Calu3 (cell line): ENCODE measurements around the gene GRID2. TPM values are rescaled to one million over a fixed set of nuclear protein-coding genes. Genes with fewer than 3 reads are reported as not detected.

Source experiments
- BruUV-seq: library from RNA; stranded (reverse); fragments of 400-500 nt; replicated peaks from 2 replicates; lab custom pipeline; 2021; lab: Mats Ljungman, UMichigan
- CTCF ChIA-PET: fragments of 300-600 bp; sonication (Branson Sonifier 250); formaldehyde crosslinking; loops from one replicate; lab custom pipeline; 2022; ENCODE audit warnings: antibody characterized with exemption; lab: Charles Lee
- DNase-seq: peaks from one replicate; pipeline ENCODE4 v3.0.0; 2022
- H3K27ac Mint-ChIP-seq: one replicate; pipeline ENCODE4 v1.8.0; 2022; ENCODE audit warnings: mixed read lengths; ENCODE audit not compliant: unreplicated experiment
- H3K27me3 Mint-ChIP-seq: one replicate; pipeline ENCODE4 v1.8.0; 2022; ENCODE audit warnings: mixed read lengths; ENCODE audit not compliant: unreplicated experiment
- H3K36me3 Mint-ChIP-seq: one replicate; pipeline ENCODE4 v1.8.0; 2022; ENCODE audit warnings: mild to moderate bottlenecking, moderate library complexity, mixed read lengths; ENCODE audit not compliant: insufficient read depth, unreplicated experiment
- H3K4me1 Mint-ChIP-seq: one replicate; pipeline ENCODE4 v1.8.0; 2022; ENCODE audit warnings: mild to moderate bottlenecking, low read depth, mixed read lengths; ENCODE audit not compliant: unreplicated experiment
- H3K4me3 Mint-ChIP-seq: one replicate; pipeline ENCODE4 v1.8.0; 2022; ENCODE audit warnings: mild to moderate bottlenecking, low read depth, moderate library complexity, mixed read lengths; ENCODE audit not compliant: unreplicated experiment
- H3K9me3 Mint-ChIP-seq: one replicate; pipeline ENCODE4 v1.8.0; 2022; ENCODE audit warnings: low read depth, mixed read lengths; ENCODE audit not compliant: unreplicated experiment
- intact Hi-C: fragments of 100-400 bp; cut with micrococcal nuclease; formaldehyde crosslinking; loops from one replicate; pipeline ENCODE4 v1.10.0; 2022; ENCODE audit not compliant: unreplicated experiment
- total RNA-seq: library from RNA; stranded (reverse); gene quantifications from 2 replicates; pipeline ENCODE4 v1.2.3, GENCODE V29; 2022
- TF ChIP-seq, protein P1 (sequence below): fragments of 200-600 bp; IDR thresholded peaks from one replicate; pipeline ENCODE4 v1.8.0; 2022; ENCODE audit warnings: antibody characterized with exemption; ENCODE audit not compliant: unreplicated experiment

GRID2 gene
- total RNA-seq, 1 experiment from 2014 or later, result not detected

DNA sequence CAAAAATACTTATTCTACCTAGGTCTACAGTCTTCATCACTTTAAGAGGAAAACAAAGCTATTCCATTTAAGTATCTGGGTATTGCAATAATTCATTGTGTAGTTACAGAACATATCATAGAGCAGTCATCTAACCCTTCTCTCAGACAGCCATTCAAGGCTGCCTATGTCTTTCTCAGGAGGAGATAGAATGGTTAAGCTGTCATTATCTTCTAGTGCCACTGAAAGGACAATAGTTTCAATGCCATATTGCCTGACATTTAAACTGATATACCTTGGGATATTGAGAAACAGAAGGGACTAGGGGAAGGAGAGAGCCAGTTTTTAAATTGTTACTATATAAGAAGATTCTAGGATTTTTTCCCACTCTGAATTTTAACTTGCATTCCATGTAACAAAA is 527.0 kb downstream of the GRID2 start:
- Mint-ChIP-seq H3K4me1 (no peaks in the 10 kb centered on the region), H3K9me3 (no peaks in the 10 kb centered on the region), H3K27ac (no peak overlapping the region), H3K27me3 (no peaks in the 10 kb centered on the region), H3K36me3 (no peaks in the 10 kb centered on the region), H3K4me3 (no peak overlapping the region)
- no peak for DNase-seq
- CTCF ChIA-PET, result interaction anchor here (0.7 kb wide), 1 partner anchor 1457 kb away, joined by 4 read pairs; no protein-coding TSS in a partner anchor
- intact Hi-C loops, result no loop called here
- no TSS peak for BruUV-seq
- TF ChIP-seq, protein P1, sequence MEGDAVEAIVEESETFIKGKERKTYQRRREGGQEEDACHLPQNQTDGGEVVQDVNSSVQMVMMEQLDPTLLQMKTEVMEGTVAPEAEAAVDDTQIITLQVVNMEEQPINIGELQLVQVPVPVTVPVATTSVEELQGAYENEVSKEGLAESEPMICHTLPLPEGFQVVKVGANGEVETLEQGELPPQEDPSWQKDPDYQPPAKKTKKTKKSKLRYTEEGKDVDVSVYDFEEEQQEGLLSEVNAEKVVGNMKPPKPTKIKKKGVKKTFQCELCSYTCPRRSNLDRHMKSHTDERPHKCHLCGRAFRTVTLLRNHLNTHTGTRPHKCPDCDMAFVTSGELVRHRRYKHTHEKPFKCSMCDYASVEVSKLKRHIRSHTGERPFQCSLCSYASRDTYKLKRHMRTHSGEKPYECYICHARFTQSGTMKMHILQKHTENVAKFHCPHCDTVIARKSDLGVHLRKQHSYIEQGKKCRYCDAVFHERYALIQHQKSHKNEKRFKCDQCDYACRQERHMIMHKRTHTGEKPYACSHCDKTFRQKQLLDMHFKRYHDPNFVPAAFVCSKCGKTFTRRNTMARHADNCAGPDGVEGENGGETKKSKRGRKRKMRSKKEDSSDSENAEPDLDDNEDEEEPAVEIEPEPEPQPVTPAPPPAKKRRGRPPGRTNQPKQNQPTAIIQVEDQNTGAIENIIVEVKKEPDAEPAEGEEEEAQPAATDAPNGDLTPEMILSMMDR, result no peak

DNA sequence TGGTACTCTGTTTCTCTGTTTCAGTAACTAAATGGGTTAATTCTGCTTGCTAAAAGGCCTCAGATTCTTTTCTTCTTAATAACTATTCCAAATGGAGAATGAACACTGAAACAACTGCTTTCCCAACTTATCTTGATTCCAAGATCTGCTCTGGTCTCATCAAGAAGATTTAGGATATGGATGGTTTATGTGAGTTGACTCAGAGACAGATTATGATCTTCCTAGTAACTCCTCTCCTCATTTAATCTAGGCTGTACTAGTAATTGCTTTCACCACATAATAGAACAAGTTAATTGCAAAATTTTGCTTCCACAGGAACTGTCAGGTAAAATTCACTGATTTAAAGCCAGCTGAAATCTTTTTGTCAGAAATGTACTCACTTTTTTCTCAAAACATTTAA is 537.1 kb downstream of the GRID2 start:
- Mint-ChIP-seq H3K27me3 (no peaks in the 10 kb centered on the region), H3K36me3 (no peaks in the 10 kb centered on the region), H3K4me3 (no peak overlapping the region), H3K4me1 (no peaks in the 10 kb centered on the region), H3K9me3 (no peaks in the 10 kb centered on the region), H3K27ac (no peak overlapping the region)
- intact Hi-C loops, result no loop called here
- TF ChIP-seq, protein P1, result no peak
- CTCF ChIA-PET, result no interaction called here
- DNase-seq, result no peak
- BruUV-seq, result no TSS peak

DNA sequence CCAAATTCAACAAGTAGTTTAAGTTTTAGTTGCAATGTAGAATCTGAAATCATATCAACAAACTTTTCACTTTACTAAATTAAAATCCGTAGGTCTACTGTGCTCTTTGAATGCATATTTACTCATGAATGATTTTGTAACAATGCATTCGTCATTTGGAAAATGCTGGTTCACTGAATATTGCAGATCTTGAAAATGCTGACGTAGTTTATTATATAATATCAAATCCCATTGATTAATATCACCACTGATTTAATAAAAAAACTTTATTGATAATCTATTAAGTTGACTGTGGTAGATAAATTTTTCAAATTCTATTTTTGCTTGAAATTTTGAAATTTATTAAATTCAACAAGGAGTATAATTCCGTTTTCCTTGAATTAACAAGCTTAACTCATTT is 540.0 kb downstream of the GRID2 start:
- BruUV-seq, result no TSS peak
- H3K36me3 Mint-ChIP-seq, result no peaks in the 10 kb centered on the region
- no peaks in the 10 kb centered on the region for H3K9me3 Mint-ChIP-seq
- H3K4me3 Mint-ChIP-seq, result no peak overlapping the region
- CTCF ChIA-PET, result no interaction called here
- TF ChIP-seq, protein P1, result no peak
- no peak for DNase-seq
- no peaks in the 10 kb centered on the region for H3K27me3 Mint-ChIP-seq
- no peaks in the 10 kb centered on the region for H3K4me1 Mint-ChIP-seq
- no peak overlapping the region for H3K27ac Mint-ChIP-seq
- intact Hi-C loops, result no loop called here

DNA sequence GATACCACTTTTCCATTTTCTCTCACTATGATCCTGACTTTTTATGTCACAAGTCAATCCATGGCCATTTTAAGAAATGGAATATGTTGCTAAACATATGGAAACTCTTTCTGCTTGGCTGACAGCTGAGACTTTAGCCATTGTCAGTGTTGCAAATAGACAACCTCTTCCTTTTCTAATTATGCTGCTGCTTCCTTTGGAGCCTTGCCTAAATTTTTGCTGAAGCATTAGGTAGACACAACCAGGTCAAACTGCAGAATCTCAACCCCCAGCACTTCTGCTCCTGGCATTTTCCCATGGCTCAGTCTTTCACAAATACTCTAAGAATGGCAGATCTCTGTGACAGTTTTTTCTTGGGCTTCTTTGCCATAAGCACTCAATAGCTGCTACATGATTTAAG is 543.3 kb downstream of the GRID2 start:
- H3K27ac Mint-ChIP-seq, result no peak overlapping the region
- TF ChIP-seq, protein P1, result no peak
- CTCF ChIA-PET, result no interaction called here
- DNase-seq, result no peak
- BruUV-seq, result no TSS peak
- H3K4me3 Mint-ChIP-seq, result no peak overlapping the region
- no peaks in the 10 kb centered on the region for H3K36me3 Mint-ChIP-seq
- H3K4me1 Mint-ChIP-seq, result no peaks in the 10 kb centered on the region
- intact Hi-C loops, result no loop called here
- H3K9me3 Mint-ChIP-seq, result no peaks in the 10 kb centered on the region
- no peaks in the 10 kb centered on the region for H3K27me3 Mint-ChIP-seq
